Trophoblast cell (in vitro differentiated cells and primary cell): ENCODE data around the gene ATP6V0E2.

ENCODE experiments used
- DNase-seq, 2 donors: peaks; one replicate each; pipeline ENCODE4 v3.0.0-alpha.2; 2016
- H2AFZ ChIP-seq: 2 replicates; pipeline ENCODE4 v1.6.1; 2013; ENCODE audit warnings: low read length, moderate library complexity, mild to moderate bottlenecking; ENCODE audit not compliant: insufficient read depth, poor library complexity
- H2AK5ac ChIP-seq: 2 replicates; pipeline ENCODE4 v1.6.1; 2013; ENCODE audit warnings: mild to moderate bottlenecking, low read length
- H2BK120ac ChIP-seq: 2 replicates; pipeline ENCODE4 v1.6.1; 2013; ENCODE audit warnings: low read length, mild to moderate bottlenecking, moderate library complexity; ENCODE audit not compliant: insufficient read depth, poor library complexity
- H2BK12ac ChIP-seq: 2 replicates; pipeline ENCODE4 v1.6.1; 2013; ENCODE audit warnings: mild to moderate bottlenecking, low read length, moderate library complexity
- H2BK5ac ChIP-seq: 2 replicates; pipeline ENCODE4 v1.6.1; 2013; ENCODE audit warnings: low read length, low read depth, moderate library complexity, mild to moderate bottlenecking; ENCODE audit not compliant: poor library complexity
- H3K14ac ChIP-seq: 2 replicates; pipeline ENCODE4 v1.6.1; 2013; ENCODE audit warnings: mild to moderate bottlenecking, low read length
- H3K18ac ChIP-seq: 2 replicates; pipeline ENCODE4 v1.6.1; 2013; ENCODE audit warnings: mild to moderate bottlenecking, low read length
- H3K23ac ChIP-seq: 2 replicates; pipeline ENCODE4 v1.6.1; 2013; ENCODE audit warnings: low read length
- H3K27ac ChIP-seq: 2 replicates; pipeline ENCODE4 v1.5.1; 2013; ENCODE audit warnings: low read depth, mild to moderate bottlenecking, inconsistent platforms, low read length, moderate library complexity
- H3K27me3 ChIP-seq: 2 replicates; pipeline ENCODE4 v1.6.1; 2013; ENCODE audit warnings: inconsistent platforms, mild to moderate bottlenecking, low read length, moderate library complexity; ENCODE audit not compliant: insufficient read depth
- H3K36me3 ChIP-seq, 2 experiments: 1 replicate in 1 of 2; 2 replicates in 1 of 2; pipeline ENCODE4 v1.6.1; 2013; ENCODE audit warnings: low read length in 2 of 2, mild to moderate bottlenecking in 2 of 2, moderate library complexity in 1 of 2; ENCODE audit not compliant: insufficient read depth in 2 of 2, control insufficient read depth in 1 of 2
- H3K4ac ChIP-seq: 2 replicates; pipeline ENCODE4 v1.6.1; 2013; ENCODE audit warnings: low read depth, mild to moderate bottlenecking, low read length, moderate library complexity
- H3K4me1 ChIP-seq, 2 experiments: 1 replicate in 1 of 2; 2 replicates in 1 of 2; pipeline ENCODE4 v1.6.1; 2013; ENCODE audit warnings: low read length in 2 of 2, mild to moderate bottlenecking in 2 of 2, moderate library complexity in 1 of 2; ENCODE audit not compliant: insufficient read depth in 2 of 2, control insufficient read depth in 1 of 2
- H3K4me2 ChIP-seq: 2 replicates; pipeline ENCODE4 v1.6.1; 2013; ENCODE audit warnings: inconsistent platforms, mild to moderate bottlenecking, low read length, moderate library complexity
- H3K4me3 ChIP-seq: 2 replicates; pipeline ENCODE4 v1.5.1; 2013; ENCODE audit warnings: mild to moderate bottlenecking, low read depth, low read length, inconsistent platforms
- H3K79me1 ChIP-seq: one replicate; pipeline ENCODE4 v1.6.1; 2013; ENCODE audit warnings: low read length
- H3K79me2 ChIP-seq: 2 replicates; pipeline ENCODE4 v1.6.1; 2013; ENCODE audit warnings: low read length, mild to moderate bottlenecking; ENCODE audit not compliant: control insufficient read depth, insufficient read depth, poor library complexity
- H3K9ac ChIP-seq: 2 replicates; pipeline ENCODE4 v1.6.1; 2013; ENCODE audit warnings: mild to moderate bottlenecking, low read length
- H3K9me3 ChIP-seq: 2 replicates; pipeline ENCODE4 v1.6.1; 2013; ENCODE audit warnings: low read depth, mild to moderate bottlenecking, control low read depth, inconsistent platforms, low read length; ENCODE audit not compliant: insufficient read depth
- H4K12ac ChIP-seq: 2 replicates; pipeline ENCODE4 v1.6.1; 2013; ENCODE audit warnings: low read depth, mild to moderate bottlenecking, low read length, moderate library complexity
- H4K8ac ChIP-seq: 2 replicates; pipeline ENCODE4 v1.6.1; 2013; ENCODE audit warnings: low read depth, mild to moderate bottlenecking, low read length, moderate library complexity
- H4K91ac ChIP-seq: one replicate; pipeline ENCODE4 v1.6.1; 2013; ENCODE audit warnings: low read depth, mild to moderate bottlenecking, low read length, moderate library complexity
- WGBS: extraction: QIAGEN DNeasy Blood & Tissue Kit; methylation state at CpG from one replicate; pipeline ENCODE4 v1.1.7; 2013; ENCODE audit warnings: missing lambda C conversion rate; ENCODE audit not compliant: insufficient read length, insufficient coverage; ENCODE audit errors: extremely low coverage; 5-methylcytosine and 5-hydroxymethylcytosine counted together

Gene ATP6V0E2

GRCh38 chr7:149850007-149850594, 23.7 kb upstream of the ATP6V0E2 start:
- no peak overlapping the region for H4K91ac ChIP-seq
- H3K18ac ChIP-seq = no peak overlapping the region
- H3K36me3 ChIP-seq = no peaks in the 10 kb centered on the region
- no peak overlapping the region for H3K27ac ChIP-seq
- H2BK5ac ChIP-seq = no peak overlapping the region
- H3K9ac ChIP-seq = no peak overlapping the region
- H3K4me1 ChIP-seq = peaks cover 5 to 8% of the 10 kb centered on the region in 2 experiments
- no peak overlapping the region for H3K23ac ChIP-seq
- H3K4me2 ChIP-seq = no peak overlapping the region
- no peak overlapping the region for H3K4me3 ChIP-seq
- no peak overlapping the region for H4K12ac ChIP-seq
- H4K8ac ChIP-seq = no peak overlapping the region
- DNase-seq = no peak
- no CpG with 5 or more reads among the region's 16 CpGs for WGBS
- H3K79me2 ChIP-seq = no peaks in the 10 kb centered on the region
- H3K27me3 ChIP-seq = no peaks in the 10 kb centered on the region
- H2BK12ac ChIP-seq = no peak overlapping the region
- H2BK120ac ChIP-seq = no peak overlapping the region
- no peak overlapping the region for H2AK5ac ChIP-seq
- no peak overlapping the region for H2AFZ ChIP-seq
- peaks cover 1% of the 10 kb centered on the region for H3K9me3 ChIP-seq
- H3K4ac ChIP-seq = no peak overlapping the region
- H3K79me1 ChIP-seq = no peaks in the 10 kb centered on the region
- no peak overlapping the region for H3K14ac ChIP-seq

DNA sequence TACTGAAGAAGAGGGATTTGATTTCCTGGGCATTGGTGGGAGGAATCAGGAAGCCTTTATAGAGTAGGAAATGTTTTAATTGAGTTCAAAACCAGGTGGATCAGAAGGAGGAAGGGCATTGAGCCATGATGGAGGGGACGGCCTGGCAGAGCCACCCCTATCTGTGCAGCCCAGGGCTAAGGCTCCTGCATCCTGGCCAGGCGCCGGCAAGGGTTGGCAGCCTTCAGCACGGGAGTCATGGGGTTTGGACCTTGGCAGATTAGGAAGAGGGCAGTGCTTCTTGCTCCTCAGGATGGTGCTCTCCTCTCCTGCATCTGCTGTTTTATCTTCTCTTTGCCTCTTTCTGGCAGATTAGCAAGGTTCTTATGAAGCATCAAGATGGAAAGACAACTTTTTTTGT, 23.1 kb upstream of the ATP6V0E2 start:
- Histone ChIP-seq H3K79me1 (no peaks in the 10 kb centered on the region), H2BK120ac (no peak overlapping the region), H3K4ac (no peak overlapping the region), H3K9ac (no peak overlapping the region), H4K8ac (no peak overlapping the region), H3K36me3 (no peaks in the 10 kb centered on the region), H3K4me3 (no peak overlapping the region), H3K27me3 (no peaks in the 10 kb centered on the region), H3K27ac (no peak overlapping the region), H2BK5ac (no peak overlapping the region), H3K9me3 (peaks cover 1% of the 10 kb centered on the region), H2AFZ (no peak overlapping the region), H3K4me2 (no peak overlapping the region), H3K18ac (no peak overlapping the region), H2BK12ac (no peak overlapping the region), H2AK5ac (no peak overlapping the region), H4K91ac (no peak overlapping the region), H4K12ac (no peak overlapping the region), H3K23ac (no peak overlapping the region), H3K79me2 (no peaks in the 10 kb centered on the region), H3K4me1 (peaks cover 11 to 12% of the 10 kb centered on the region in 2 experiments), H3K14ac (no peak overlapping the region)
- no CpG with 5 or more reads among the region's 4 CpGs for WGBS
- no peak for DNase-seq

DNA sequence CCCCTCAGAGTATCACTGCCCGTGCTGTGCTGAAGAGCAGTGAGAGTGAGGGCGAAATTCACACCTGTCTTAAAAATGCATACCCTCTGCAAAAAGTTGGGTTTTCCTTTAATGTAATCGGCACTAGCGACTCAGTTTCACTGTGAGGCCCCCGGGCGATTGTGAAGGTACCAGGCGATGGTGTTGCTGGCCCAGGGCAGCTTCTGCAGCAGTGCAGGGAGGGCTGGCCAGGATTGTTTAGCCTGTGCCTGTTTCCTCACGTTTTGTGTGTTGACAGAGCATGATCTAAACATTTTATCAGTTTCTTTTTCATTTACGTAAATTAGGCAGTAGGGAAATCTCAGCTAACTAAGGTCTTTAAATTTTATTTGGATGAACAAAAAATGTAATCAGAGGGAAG, 22.3 kb upstream of the ATP6V0E2 start:
- H3K18ac ChIP-seq = no peak overlapping the region
- no peaks in the 10 kb centered on the region for H3K36me3 ChIP-seq
- H2AK5ac ChIP-seq = no peak overlapping the region
- H2BK12ac ChIP-seq = no peak overlapping the region
- no peak overlapping the region for H3K4ac ChIP-seq
- no CpG with 5 or more reads among the region's 9 CpGs for WGBS
- H3K4me3 ChIP-seq = no peak overlapping the region
- H3K79me2 ChIP-seq = no peaks in the 10 kb centered on the region
- no peak overlapping the region for H3K23ac ChIP-seq
- no peak overlapping the region for H3K27ac ChIP-seq
- no peak overlapping the region for H3K9ac ChIP-seq
- H4K12ac ChIP-seq = no peak overlapping the region
- H3K27me3 ChIP-seq = no peaks in the 10 kb centered on the region
- no peak overlapping the region for H4K91ac ChIP-seq
- no peak overlapping the region for H3K4me2 ChIP-seq
- H4K8ac ChIP-seq = no peak overlapping the region
- peaks cover 1% of the 10 kb centered on the region for H3K9me3 ChIP-seq
- DNase-seq = no peak
- no peak overlapping the region for H2AFZ ChIP-seq
- H3K4me1 ChIP-seq = peaks cover 12 to 14% of the 10 kb centered on the region in 2 experiments
- no peaks in the 10 kb centered on the region for H3K79me1 ChIP-seq
- H2BK120ac ChIP-seq = no peak overlapping the region
- no peak overlapping the region for H2BK5ac ChIP-seq
- H3K14ac ChIP-seq = no peak overlapping the region

DNA sequence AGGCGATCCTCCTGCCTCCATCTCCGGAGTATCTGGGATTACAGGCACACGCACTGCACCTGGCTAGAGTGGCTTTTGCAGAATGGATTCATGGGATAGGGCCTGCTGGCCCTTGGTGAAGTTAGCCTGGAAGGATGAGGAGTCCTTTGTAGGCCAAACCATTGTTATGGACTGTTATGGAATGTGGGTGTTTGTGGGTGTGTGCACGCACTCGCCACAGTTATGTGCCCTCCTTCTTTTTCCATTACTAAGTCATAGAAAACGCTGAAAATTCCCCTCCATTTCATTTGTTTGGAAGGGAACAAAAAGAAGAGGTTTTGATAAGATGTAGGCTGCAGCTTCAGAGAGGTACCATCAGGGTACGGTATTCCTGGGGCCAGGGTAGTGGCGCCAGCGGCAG, 20.6 kb upstream of the ATP6V0E2 start:
- Histone ChIP-seq H3K4ac (no peak overlapping the region), H3K23ac (no peak overlapping the region), H3K27ac (no peak overlapping the region), H2BK5ac (no peak overlapping the region), H2BK120ac (no peak overlapping the region), H3K18ac (no peak overlapping the region), H3K36me3 (no peaks in the 10 kb centered on the region), H2AK5ac (no peak overlapping the region), H3K9me3 (peaks cover 1% of the 10 kb centered on the region), H3K4me2 (no peak overlapping the region), H3K14ac (no peak overlapping the region), H2AFZ (no peak overlapping the region), H3K4me1 (peaks cover 12 to 14% of the 10 kb centered on the region in 2 experiments), H4K8ac (no peak overlapping the region), H3K79me1 (no peaks in the 10 kb centered on the region), H3K79me2 (no peaks in the 10 kb centered on the region), H2BK12ac (no peak overlapping the region), H4K91ac (no peak overlapping the region), H3K9ac (no peak overlapping the region), H4K12ac (no peak overlapping the region), H3K4me3 (no peak overlapping the region), H3K27me3 (no peaks in the 10 kb centered on the region)
- no CpG with 5 or more reads among the region's 9 CpGs for WGBS
- DNase-seq = no peak
